Stimulated activated CD8-positive, alpha-beta memory T cell treated with anti-CD3 and anti-CD28 coated beads, Interleukin-15, amount 100 ng/mL, for 1 hour (primary cell): ENCODE results near the gene KSR2.
"Not testable (repeated sequence)": the region's sequence is repeated elsewhere in the genome, so short reads cannot be mapped to it uniquely, and the experiment has no call there.

Experiments
- DNase-seq: peaks from one replicate; pipeline ENCODE4 v3.0.0-alpha.2; 2020; ENCODE audit warnings: low read depth

The KSR2 gene

GRCh38 chr12:117967512-117967911, 1.3 kb downstream of the KSR2 start:
- DNase-seq = no peak

GRCh38 chr12:117967043-117967442, 1.7 kb downstream of the KSR2 start:
- no peak for DNase-seq

- DNase-seq = no peak
Observed at GRCh38 chr12:117966511-117966910, 2.3 kb downstream of the KSR2 start.

GRCh38 chr12:117963836-117964235, 5.0 kb downstream of the KSR2 start:
- DNase-seq = no peak

- DNase-seq = no peak
Observed at GRCh38 chr12:117936722-117937484, 31.9 kb downstream of the KSR2 start.

- no peak for DNase-seq
Observed at GRCh38 chr12:117933545-117933944, 35.2 kb downstream of the KSR2 start.

- no peak for DNase-seq
Observed at GRCh38 chr12:117926391-117926899, 42.3 kb downstream of the KSR2 start.

- no peak for DNase-seq
Observed at GRCh38 chr12:117921929-117922777, 46.6 kb downstream of the KSR2 start.

- DNase-seq = no peak
Observed at GRCh38 chr12:117919479-117919878, 49.3 kb downstream of the KSR2 start.

GRCh38 chr12:117914686-117915085, 54.1 kb downstream of the KSR2 start:
- DNase-seq = no peak

- no peak for DNase-seq
Observed at GRCh38 chr12:117912756-117913155, 56.0 kb downstream of the KSR2 start.

GRCh38 chr12:117908411-117908810, 60.4 kb downstream of the KSR2 start:
- no peak for DNase-seq

GRCh38 chr12:117907108-117907689, 61.6 kb downstream of the KSR2 start:
- no peak for DNase-seq

GRCh38 chr12:117904051-117904450, 64.7 kb downstream of the KSR2 start:
- DNase-seq = no peak

- DNase-seq = no peak
Observed at GRCh38 chr12:117903110-117903840, 65.5 kb downstream of the KSR2 start.

GRCh38 chr12:117901631-117902030, 67.2 kb downstream of the KSR2 start:
- DNase-seq = no peak

GRCh38 chr12:117900561-117900960, 68.2 kb downstream of the KSR2 start:
- DNase-seq = no peak

GRCh38 chr12:117897372-117898161, 71.2 kb downstream of the KSR2 start:
- no peak for DNase-seq

- DNase-seq = no peak
Observed at GRCh38 chr12:117896009-117896408, 72.8 kb downstream of the KSR2 start.

GRCh38 chr12:117892441-117892840, 76.3 kb downstream of the KSR2 start:
- DNase-seq = no peak

- not testable (repeated sequence) for DNase-seq
Observed at GRCh38 chr12:117891265-117891664, 77.5 kb downstream of the KSR2 start.
